Parathyroid adenoma (tissue), 2 donors: ENCODE results near the gene PTPRD.

Experiments
- H2AFZ ChIP-seq: fragments of 300-600 bp; sonication (generic); one replicate; pipeline ENCODE4 v1.7.0; 2017; ENCODE audit warnings: antibody characterized with exemption, mild to moderate bottlenecking
- H3K27ac ChIP-seq: fragments of 300-600 bp; sonication (generic); one replicate; pipeline ENCODE4 v1.7.0; 2017
- H3K27me3 ChIP-seq: fragments of 300-600 bp; sonication (generic); one replicate; pipeline ENCODE4 v1.7.0; 2017; ENCODE audit warnings: low read length; ENCODE audit not compliant: control insufficient read depth, insufficient read depth
- H3K36me3 ChIP-seq: fragments of 300-600 bp; sonication (generic); one replicate; pipeline ENCODE4 v1.7.0; 2017; ENCODE audit warnings: low read length; ENCODE audit not compliant: control insufficient read depth, insufficient read depth
- H3K4me1 ChIP-seq: fragments of 300-600 bp; sonication (generic); one replicate; pipeline ENCODE4 v1.7.0; 2017; ENCODE audit warnings: control low read depth
- H3K4me2 ChIP-seq: fragments of 300-600 bp; sonication (generic); one replicate; pipeline ENCODE4 v1.7.0; 2017; ENCODE audit warnings: low read length
- H3K4me3 ChIP-seq: fragments of 300-600 bp; sonication (generic); one replicate; pipeline ENCODE4 v1.7.0; 2017; ENCODE audit warnings: low read depth, low read length
- H3K79me2 ChIP-seq: fragments of 300-600 bp; sonication (generic); one replicate; pipeline ENCODE4 v1.7.0; 2017; ENCODE audit warnings: control low read depth
- H3K9ac ChIP-seq: fragments of 300-600 bp; sonication (generic); one replicate; pipeline ENCODE4 v1.7.0; 2017; ENCODE audit warnings: mild to moderate bottlenecking
- H3K9me3 ChIP-seq: fragments of 300-600 bp; sonication (generic); one replicate; pipeline ENCODE4 v1.7.0; 2017; ENCODE audit warnings: low read length; ENCODE audit not compliant: control insufficient read depth
- CTCF ChIP-seq: fragments of 300-600 bp; sonication (generic); IDR thresholded peaks from one replicate; pipeline ENCODE4 v1.7.0; 2017; ENCODE audit warnings: antibody characterized with exemption, mild to moderate bottlenecking
- donor health status: primary hyperparathyroidism.

The PTPRD gene

GRCh38 chr9:9216934-9217333, 1395.9 kb downstream of the PTPRD start:
- no peak overlapping the region for H2AFZ ChIP-seq
- H3K27ac ChIP-seq, result no peak overlapping the region
- H3K27me3 ChIP-seq, result no peaks in the 10 kb centered on the region
- H3K9me3 ChIP-seq, result no peaks in the 10 kb centered on the region
- no peaks in the 10 kb centered on the region for H3K4me1 ChIP-seq
- no peaks in the 10 kb centered on the region for H3K36me3 ChIP-seq
- H3K79me2 ChIP-seq, result no peaks in the 10 kb centered on the region
- no peak overlapping the region for H3K4me3 ChIP-seq
- TF ChIP-seq CTCF, result no peak
- H3K9ac ChIP-seq, result no peak overlapping the region
- H3K4me2 ChIP-seq, result no peak overlapping the region

- no peak overlapping the region for H3K4me3 ChIP-seq
- H3K27ac ChIP-seq, result no peak overlapping the region
- no peaks in the 10 kb centered on the region for H3K9me3 ChIP-seq
- H2AFZ ChIP-seq, result no peak overlapping the region
- no peaks in the 10 kb centered on the region for H3K79me2 ChIP-seq
- no peak overlapping the region for H3K4me2 ChIP-seq
- H3K9ac ChIP-seq, result no peak overlapping the region
- no peaks in the 10 kb centered on the region for H3K27me3 ChIP-seq
- no peaks in the 10 kb centered on the region for H3K4me1 ChIP-seq
- H3K36me3 ChIP-seq, result no peaks in the 10 kb centered on the region
- no peak for TF ChIP-seq CTCF
Observed at GRCh38 chr9:9215050-9215449, 1397.8 kb downstream of the PTPRD start.

- Histone ChIP-seq H3K9ac (no peak overlapping the region), H3K4me1 (no peaks in the 10 kb centered on the region), H2AFZ (no peak overlapping the region), H3K27ac (no peak overlapping the region), H3K9me3 (no peaks in the 10 kb centered on the region), H3K27me3 (no peaks in the 10 kb centered on the region), H3K4me3 (no peak overlapping the region), H3K4me2 (no peak overlapping the region), H3K36me3 (no peaks in the 10 kb centered on the region), H3K79me2 (no peaks in the 10 kb centered on the region)
- TF ChIP-seq CTCF, result no peak
Observed at GRCh38 chr9:9214066-9214465, 1398.7 kb downstream of the PTPRD start.

- Histone ChIP-seq H3K4me3 (no peak overlapping the region), H3K27me3 (no peaks in the 10 kb centered on the region), H3K27ac (no peak overlapping the region), H3K79me2 (no peaks in the 10 kb centered on the region), H3K9me3 (no peaks in the 10 kb centered on the region), H3K36me3 (no peaks in the 10 kb centered on the region), H3K9ac (no peak overlapping the region), H3K4me2 (no peak overlapping the region), H2AFZ (no peak overlapping the region), H3K4me1 (no peaks in the 10 kb centered on the region)
- TF ChIP-seq CTCF, result no peak
Observed at GRCh38 chr9:9212963-9213362, 1399.8 kb downstream of the PTPRD start.

- no peaks in the 10 kb centered on the region for H3K27me3 ChIP-seq
Observed at GRCh38 chr9:9202276-9202675, 1410.5 kb downstream of the PTPRD start.

More at GRCh38 chr9:9202276-9202675, 1410.5 kb downstream of the PTPRD start:
- Histone ChIP-seq H3K4me2 (no peak overlapping the region), H3K79me2 (no peaks in the 10 kb centered on the region), H3K4me3 (no peak overlapping the region), H3K4me1 (no peaks in the 10 kb centered on the region), H3K27ac (no peak overlapping the region), H3K9ac (no peak overlapping the region), H2AFZ (no peak overlapping the region), H3K36me3 (no peaks in the 10 kb centered on the region), H3K9me3 (no peaks in the 10 kb centered on the region)
- TF ChIP-seq CTCF, result no peak
